NCI-H1417 treated with DMSO at 0.1 percent for 48 hours (cell line): ENCODE data around the gene RFXANK.
"Not testable (repeated sequence)": the region's sequence is repeated elsewhere in the genome, so short reads cannot be mapped to it uniquely, and the experiment has no call there.

Experiments used
- DNase-seq: peaks from one replicate; lab custom pipeline; 2025; lab: John Stamatoyannopoulos, UW

The RFXANK gene

GRCh38 chr19:19170053-19170872 lies 21.8 kb upstream of the RFXANK start, which contains the start of gene MEF2B:
MEF2B (minus strand) TSS chr19:19170263; CDS start chr19:19150735, 19,528 bp downstream.
- no peak for DNase-seq

GRCh38 chr19:19170873-19171672 lies 21.0 kb upstream of the RFXANK start:
- DNase-seq: no peak

DNA sequence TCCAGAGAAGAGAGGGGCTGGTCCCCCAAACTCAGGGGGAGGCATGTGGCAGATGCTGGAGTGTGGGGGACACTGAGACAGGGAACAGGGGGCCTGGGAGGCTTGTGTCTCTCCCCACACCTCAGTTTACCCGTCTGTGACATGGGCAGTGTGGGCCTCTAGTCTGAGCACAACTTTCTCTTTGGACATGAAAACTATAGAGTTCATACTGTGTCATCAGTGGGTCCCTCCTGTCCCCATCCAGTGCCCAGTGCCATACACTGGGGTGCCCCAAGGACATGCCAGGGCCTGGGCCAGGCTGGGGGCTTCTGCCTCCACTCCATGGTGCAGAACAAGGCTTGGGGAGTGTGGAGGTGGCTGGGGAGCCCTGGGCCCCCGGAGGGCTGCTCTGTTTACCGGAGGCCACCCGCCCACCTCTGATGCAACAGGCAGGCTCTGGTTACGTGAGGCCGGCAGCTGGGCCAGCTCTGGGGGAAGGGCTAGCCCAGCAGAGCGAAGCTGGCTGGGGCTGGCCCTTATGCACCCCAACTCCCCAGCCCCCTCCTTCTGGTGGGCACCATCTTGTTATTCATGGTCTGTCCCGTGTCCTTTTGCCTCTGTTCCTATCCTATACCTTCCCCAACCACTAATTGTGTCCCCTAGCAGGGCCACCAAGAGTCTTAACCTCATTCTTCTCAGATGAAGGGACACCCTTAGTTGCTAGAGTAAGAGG lies 20.1 kb upstream of the RFXANK start:
- no peak for DNase-seq

GRCh38 chr19:19173243-19173642 lies 18.8 kb upstream of the RFXANK start:
- DNase-seq: not testable (repeated sequence)

GRCh38 chr19:19176950-19177349 lies 15.1 kb upstream of the RFXANK start:
- DNase-seq: no peak

- DNase-seq: no peak
Observed at GRCh38 chr19:19179548-19180441, 12.3 kb upstream of the RFXANK start.

DNA sequence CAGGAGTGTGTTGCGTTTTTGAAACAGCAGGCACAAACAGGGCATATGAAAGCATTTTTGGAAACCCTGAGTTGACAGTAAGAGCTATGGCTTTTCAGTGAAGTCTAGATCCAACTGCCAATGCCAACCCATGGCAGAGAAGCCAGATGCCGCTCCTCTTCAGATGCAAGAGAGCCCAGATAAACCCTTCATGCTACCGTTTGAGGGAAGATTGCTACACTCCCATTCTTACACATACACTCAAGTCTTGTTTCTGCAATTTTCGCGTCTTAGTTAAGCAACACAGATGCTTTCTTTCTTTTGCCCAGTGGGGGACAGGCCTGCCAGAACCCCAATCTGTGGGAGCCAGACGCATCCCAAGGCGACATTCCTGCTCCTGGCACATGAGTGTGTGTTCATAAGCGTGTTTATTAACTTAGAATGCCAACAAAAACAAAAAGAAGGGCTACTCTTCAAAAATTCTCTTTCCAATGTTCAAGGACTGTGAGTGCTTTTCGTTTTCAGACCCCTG lies 10.5 kb upstream of the RFXANK start:
- no peak for DNase-seq

- DNase-seq: no peak
Observed at GRCh38 chr19:19185853-19186740, 6.0 kb upstream of the RFXANK start.

DNA sequence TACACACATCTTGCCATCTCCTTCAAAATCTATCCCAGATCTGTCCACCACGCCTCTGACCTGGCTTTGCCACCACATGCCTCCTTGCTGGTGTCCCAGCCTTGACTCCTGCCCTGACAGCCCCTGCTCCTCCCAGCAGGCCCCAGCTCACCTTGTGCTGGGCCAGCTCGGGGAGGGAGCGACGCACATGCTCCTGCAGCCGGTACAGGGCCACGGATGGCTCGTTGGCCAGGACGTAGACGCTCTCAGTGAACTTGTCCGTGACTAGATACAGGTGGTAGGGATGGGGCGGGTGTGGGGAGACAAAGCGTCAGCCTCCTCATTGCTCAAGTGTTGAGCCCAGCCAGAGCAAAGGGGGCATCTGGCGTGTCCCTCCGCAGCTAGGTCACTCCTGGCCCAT lies 5.3 kb upstream of the RFXANK start:
- DNase-seq: no peak

DNA sequence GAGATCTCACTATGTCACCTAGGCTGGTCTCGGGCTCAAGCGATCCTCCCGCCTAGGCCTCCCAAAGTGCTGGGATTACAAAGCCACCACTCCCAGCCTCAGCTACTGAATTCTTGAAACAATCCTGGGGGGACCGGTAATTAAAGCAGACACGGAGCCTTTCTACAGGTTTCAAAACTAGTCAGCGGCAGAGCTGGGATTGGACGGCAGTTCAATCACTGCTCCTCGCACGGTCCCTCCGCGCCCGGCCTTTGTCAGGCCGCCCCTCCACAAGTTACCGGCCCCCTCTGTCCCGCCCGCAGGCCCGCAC lies 335 bp upstream of the RFXANK start:
- DNase-seq: no peak

DNA sequence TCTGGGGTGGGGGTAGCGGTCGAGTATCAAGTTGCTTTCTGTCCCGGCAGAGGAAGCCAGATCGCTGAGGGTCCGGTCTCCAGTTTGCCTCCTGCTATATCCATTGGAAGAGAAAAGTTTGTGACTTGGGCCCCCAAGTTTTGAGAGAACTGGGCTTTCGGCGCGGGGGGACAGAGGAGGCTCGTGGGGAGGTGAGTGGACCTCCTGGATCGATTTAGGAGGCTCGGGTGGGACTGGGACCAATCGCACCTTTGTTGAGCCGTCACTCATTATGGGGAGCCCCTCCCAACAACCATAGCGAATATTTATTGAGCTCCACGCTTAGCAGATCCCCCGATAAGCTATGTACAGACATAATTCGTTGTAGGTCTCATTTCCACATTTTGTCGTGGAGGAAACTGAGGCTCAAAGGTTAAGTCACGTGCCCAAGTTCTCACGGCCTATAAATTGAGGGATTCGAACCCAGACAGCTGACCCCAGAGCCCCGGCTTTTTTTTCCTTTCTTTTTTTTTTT lies 909 bp downstream of the RFXANK start:
- no peak for DNase-seq

DNA sequence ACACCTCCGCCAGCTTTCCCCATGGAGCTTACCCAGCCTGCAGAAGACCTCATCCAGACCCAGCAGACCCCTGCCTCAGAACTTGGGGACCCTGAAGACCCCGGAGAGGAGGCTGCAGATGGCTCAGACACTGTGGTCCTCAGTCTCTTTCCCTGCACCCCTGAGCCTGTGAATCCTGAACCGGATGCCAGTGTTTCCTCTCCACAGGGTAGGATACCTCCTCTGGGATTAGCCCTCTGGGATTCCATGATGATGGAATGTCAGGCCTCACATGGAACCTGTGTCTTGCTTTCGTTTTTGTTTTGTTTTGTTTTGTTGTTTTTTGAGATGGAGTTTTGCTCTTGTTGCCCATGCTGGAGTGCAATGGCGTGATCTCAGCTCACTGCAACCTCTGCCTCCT lies 1.9 kb downstream of the RFXANK start:
- DNase-seq: no peak

- DNase-seq: no peak
Observed at GRCh38 chr19:19201697-19202630, 9.9 kb downstream of the RFXANK start.

DNA sequence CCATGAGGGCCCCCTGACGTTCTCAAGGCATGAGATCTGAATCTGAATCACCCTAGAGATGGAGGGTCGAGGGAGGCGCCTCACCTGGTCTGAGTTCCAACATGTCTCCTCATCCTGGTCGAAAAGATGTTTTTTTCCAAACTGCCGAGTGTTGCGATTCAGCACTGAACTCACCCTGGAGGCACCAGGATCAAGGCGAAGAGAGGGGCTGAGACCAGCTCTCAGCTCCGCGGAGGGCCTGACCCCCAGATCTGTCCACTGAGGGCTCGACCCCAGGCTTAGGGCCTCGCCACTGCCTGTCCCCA lies 10.6 kb downstream of the RFXANK start:
- DNase-seq: no peak

DNA sequence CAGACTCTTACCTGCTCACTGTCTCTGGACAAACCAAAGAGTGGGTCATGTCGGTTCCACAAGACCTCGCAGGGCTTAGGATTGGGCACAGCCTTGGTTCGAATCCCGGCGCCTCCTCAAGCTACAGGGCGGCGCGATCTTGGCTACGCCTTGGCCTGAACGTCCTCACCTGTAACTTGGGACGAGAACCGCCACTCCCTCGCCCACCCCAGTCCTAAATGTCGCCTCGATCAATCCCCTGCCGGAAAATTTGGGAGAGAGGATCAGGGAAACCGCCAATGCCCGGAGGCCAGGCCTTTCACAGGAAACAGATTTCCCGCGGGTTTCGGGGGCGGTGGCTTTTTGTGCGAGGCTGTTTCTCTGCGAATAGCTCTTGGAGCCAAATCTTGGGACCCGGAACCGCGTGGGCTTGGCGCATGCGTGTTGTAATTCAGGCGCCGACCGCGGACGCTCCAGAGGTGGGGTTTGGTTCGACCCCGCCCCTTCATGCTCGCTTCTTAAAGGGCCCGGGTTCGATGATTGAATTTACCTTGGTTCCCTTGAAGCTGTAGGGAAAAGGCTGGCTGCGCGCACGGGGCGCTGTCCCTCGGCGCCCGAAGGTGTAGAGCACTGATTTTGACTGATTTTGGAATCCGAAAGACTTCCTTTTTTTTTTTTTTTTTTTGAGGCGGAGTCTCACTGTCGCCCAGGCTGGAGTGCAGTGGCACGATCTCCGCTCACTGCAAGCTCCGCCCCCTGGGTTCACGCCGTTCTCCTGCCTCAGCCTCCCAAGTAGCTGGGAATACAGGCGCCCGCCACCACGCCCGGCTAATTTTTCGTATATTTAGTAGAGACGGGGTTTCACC lies 11.2 kb downstream of the RFXANK start, which contains the start of gene NR2C2AP:
Gene NR2C2AP (minus strand): TSS at position 403 of the 845 bp plus-strand sequence. CDS start 354 bp downstream, at position 49.
- peak; percentile 62 for DNase-seq

DNA sequence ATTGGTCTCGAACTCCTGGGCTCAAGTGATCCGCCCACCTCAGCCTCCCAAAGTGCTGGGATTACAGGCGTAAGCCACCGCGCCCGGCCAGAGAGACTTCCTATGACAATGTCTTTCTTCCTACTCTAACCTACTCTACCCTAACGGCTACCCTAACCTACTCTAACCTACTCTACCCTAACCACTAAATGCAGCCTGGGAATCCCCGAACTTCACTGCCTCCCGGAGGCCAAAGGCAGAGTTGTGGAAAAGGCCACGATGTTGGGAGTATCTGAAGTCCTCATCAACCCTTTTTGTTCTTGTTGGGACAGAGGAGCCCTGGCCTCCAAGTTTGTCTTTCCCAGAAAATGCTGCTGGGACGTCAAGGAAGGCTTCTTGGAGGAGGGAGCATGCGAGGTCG lies 12.1 kb downstream of the RFXANK start:
- no peak for DNase-seq

DNA sequence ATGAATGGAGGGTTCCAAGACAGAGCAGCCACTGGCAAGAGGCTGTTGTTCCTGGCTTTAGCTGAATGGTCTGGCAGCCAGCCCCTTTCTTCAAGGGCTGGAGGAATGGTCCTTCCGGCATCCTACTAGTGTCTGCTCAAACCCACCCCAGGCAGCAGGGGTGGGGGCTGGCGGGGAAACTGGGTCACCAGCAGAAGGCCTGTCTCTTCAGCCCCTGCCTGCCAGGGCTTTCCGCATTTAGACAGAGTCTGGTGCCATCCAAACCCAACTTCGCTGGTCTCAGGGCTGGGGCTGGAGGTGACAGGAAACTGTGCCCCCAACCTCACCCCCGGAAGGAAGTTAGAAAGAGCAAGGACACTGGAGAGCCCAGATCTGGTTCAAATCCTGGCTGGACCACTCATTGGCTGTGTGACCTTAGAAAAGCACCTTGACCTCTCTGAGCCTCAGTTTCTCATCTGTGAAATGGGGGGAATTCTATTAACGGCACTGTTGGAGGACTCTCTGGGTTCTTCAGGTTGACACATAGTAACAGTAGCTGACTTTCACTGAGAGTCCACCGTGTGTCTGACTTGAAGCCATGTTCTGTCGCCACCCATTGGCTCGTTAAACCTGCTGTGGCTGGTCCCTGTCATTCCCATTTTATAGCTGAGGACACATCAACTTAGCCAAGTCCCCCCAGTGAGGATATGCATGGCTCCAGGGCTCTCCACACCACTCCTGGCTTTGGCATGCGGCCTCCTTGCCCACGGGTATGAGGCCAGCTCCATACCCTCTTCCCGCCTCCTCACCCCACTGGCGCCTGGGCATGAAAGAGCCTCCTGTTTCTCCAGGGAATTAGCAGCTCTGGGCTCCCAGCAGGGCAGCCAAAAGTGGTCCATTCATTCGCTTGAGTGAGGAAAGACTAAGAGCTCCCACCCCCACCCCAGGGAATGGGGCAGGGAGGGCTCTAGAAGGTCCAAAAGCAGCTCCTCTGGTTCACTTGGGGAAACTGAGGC lies 13.7 kb downstream of the RFXANK start:
- no peak for DNase-seq
